Tibial nerve (tissue), 3 donors: ENCODE data around the gene LIAS.

Experiments used
- POLR2A ChIP-seq, 2 donors: fragments of 450-650 bp; IDR thresholded peaks; one replicate each; pipeline ENCODE4 v1.6.1; 2017; ENCODE audit warnings: antibody characterized with exemption in 2 of 2, mild to moderate bottlenecking in 2 of 2, moderate library complexity in 2 of 2
- TF ChIP-seq, protein P1 (sequence below), 5 experiments: fragments of 200-600 bp in 3 of 5; fragments of 450-650 bp in 2 of 5; sonication (generic) in 3 of 5; IDR thresholded peaks; one replicate each; pipeline ENCODE4 v1.5.1; 2016 to 2019; ENCODE audit warnings: antibody characterized with exemption in 5 of 5, mild to moderate bottlenecking in 3 of 5, moderate library complexity in 2 of 5

DNA sequence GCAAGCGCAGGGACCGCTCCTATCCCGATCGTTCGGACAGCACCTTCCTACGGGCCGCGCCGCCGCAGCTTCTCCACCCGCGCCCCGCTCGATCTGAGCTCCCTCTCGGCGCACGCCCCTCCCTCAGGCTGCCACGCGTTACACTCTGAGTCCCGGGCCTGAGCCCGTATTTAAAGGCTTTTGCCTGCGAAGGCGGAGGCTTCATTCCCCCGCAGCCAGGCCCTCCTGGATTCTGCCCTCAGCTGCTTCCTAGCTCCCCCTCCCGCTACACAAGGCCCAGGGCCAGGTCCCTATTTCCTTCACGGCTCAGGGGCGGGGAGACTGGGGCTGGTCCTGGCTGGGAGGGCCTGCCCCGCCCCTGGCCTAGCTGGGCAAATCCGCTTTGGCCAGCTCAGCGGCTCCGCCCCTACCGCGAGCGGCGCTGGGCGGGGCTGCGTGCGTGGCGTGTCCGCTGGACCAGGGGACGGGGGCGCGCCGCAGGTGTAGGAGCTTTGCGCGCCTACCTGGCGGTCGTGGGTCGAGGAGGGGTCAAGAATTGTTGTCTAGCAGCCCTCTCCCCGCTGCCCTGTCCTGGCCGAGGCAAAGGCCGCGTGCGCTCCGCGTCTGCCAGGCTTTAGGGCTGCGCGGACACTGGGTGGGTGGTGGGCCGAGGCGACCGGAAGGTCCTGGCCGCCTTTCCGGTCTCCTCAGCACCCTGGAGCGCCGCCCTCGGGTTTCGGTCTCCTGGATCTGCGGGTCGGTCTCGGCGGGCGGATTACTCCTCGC, 68.6 kb downstream of the LIAS start, which contains the start of gene UGDH:
- peak; percentile 67 to 94 for TF ChIP-seq POLR2A (IDR thresholded peaks at IDR 0.05)
- TF ChIP-seq, protein P1, sequence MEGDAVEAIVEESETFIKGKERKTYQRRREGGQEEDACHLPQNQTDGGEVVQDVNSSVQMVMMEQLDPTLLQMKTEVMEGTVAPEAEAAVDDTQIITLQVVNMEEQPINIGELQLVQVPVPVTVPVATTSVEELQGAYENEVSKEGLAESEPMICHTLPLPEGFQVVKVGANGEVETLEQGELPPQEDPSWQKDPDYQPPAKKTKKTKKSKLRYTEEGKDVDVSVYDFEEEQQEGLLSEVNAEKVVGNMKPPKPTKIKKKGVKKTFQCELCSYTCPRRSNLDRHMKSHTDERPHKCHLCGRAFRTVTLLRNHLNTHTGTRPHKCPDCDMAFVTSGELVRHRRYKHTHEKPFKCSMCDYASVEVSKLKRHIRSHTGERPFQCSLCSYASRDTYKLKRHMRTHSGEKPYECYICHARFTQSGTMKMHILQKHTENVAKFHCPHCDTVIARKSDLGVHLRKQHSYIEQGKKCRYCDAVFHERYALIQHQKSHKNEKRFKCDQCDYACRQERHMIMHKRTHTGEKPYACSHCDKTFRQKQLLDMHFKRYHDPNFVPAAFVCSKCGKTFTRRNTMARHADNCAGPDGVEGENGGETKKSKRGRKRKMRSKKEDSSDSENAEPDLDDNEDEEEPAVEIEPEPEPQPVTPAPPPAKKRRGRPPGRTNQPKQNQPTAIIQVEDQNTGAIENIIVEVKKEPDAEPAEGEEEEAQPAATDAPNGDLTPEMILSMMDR (IDR thresholded peaks at IDR 0.05): peak in 3 of 5 experiments; percentile 16 to 48 (median 29)
